CD4-positive, alpha-beta T cell treated with Interleukin-15 for 4 hours (primary cell): ENCODE results near the gene FOXRED1.
"Not testable (repeated sequence)": the region's sequence is repeated elsewhere in the genome, so short reads cannot be mapped to it uniquely, and the experiment has no call there.

Experiments
- DNase-seq: peaks from one replicate; pipeline ENCODE4 v3.0.0-alpha.2; 2020; ENCODE audit warnings: low spot score

Gene FOXRED1

DNA sequence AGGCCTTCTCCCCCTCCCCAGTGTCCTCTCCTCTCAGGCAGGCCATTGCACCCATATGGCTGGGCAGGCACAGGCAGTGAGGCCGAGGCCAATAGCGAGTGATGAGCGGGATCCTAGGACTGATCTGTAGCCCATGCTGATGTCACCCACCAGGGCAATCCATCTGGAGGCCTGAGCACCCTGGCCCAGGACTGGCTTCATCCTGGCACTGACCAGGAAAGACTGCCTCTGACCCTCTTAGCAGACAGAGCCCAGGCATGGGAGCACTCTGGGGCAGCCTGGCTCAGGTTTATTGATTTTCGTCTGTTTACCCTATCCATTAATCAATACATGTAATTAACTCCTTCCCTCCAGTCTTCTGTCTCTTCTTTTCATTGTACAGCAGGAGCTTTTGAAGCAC is 8.8 kb downstream of the FOXRED1 start:
- DNase-seq: no peak

DNA sequence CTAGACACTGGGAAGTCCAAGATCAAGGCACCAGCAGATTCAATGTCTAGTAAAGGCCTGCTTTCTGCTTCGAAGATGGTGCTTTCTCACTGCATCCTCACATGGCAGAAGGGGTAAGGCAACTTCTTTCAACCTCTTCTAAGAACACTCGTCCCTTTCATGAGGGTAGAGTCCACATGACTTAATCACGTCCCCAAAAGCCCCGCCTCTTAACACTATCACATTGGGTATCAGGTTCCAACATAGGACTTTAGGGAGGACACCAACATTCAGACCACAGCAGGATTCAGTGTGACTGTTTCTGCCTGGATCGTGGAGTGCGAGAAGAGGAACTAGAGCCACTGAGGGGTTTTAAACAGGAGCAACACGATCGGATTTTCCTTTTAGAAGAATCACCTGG is 10.2 kb downstream of the FOXRED1 start:
- no peak for DNase-seq

DNA sequence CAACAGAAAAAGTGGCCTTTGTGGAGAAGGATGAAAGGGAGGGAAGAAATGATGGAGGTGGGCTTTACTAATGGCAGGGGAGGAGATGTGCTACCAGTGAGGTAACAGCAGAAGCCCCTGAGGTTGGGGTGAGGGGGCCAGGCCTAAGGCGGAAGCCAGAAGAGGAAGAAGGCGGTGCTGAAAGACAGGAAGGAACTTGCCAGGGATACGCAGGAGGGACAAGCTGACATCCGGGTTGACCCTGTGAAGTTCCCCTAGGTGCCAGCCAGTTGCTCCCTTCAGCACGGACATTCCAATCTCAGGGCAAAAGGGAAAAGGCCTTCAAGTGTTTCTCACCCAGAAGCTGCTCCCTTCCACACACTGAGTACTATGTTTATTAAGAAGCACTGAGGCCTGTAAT is 11.6 kb downstream of the FOXRED1 start:
- DNase-seq: no peak

DNA sequence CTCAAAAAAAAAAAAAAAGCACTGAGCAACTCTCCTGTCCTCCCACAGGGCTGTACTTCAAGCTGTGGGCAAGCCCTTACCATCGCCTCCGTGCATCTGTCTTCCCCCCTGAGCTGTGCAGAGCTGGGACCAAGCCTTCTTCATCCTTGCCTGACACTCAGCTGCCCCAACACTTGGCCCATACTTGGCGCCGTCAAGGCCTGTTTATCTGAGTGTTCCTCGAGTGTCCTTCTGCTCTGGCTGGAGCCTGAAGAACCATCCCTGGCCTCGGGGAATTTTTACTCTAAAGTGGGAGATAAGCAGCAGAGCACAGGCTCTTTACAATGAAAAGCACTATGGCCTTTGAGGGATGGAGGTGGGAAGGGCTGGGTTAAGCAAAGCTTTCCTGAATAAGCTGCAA is 12.3 kb downstream of the FOXRED1 start:
- no peak for DNase-seq

DNA sequence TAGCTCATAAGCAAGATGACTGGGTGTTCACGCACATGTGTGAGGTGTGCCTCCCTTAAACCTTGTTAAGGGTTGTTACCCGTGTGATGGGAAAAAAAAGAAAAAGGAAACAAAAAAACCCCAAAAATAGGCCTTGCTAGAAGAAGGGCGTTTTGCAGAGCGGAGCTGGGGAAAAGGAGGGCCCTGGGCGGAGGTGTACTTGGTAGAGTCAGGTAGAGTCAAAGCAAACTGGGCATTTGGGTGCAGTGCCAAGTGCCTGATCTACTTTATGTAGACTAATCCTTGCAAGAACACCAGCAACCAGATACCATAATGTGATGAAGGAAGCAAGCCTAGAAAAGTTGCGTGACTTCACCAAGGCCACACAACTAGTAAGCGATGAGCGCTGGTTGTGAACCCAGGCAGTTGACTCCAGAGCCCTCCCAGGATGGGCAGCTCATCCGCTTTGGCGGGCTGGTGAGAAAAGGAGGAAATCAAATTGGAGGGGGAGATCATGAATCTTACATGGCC is 12.8 kb downstream of the FOXRED1 start:
- DNase-seq: no peak

DNA sequence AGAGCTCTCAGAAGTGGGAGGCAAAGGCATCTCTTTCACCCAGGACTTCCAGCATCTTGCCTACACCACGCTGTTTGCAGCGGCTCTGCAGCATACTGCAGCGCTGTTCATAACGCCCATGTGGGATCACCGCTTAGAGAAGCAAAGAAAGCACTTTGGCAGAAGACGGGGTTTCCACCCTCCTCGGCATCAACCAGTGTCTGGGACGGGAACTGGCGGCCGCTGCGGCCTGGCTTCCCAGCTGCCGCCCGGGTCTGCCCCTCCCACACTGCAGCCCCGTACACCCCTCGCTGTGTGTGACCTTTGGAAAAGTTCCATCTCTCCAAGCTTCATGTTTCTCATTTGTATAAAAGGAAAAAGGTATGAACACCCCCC is 13.4 kb downstream of the FOXRED1 start:
- no peak for DNase-seq

DNA sequence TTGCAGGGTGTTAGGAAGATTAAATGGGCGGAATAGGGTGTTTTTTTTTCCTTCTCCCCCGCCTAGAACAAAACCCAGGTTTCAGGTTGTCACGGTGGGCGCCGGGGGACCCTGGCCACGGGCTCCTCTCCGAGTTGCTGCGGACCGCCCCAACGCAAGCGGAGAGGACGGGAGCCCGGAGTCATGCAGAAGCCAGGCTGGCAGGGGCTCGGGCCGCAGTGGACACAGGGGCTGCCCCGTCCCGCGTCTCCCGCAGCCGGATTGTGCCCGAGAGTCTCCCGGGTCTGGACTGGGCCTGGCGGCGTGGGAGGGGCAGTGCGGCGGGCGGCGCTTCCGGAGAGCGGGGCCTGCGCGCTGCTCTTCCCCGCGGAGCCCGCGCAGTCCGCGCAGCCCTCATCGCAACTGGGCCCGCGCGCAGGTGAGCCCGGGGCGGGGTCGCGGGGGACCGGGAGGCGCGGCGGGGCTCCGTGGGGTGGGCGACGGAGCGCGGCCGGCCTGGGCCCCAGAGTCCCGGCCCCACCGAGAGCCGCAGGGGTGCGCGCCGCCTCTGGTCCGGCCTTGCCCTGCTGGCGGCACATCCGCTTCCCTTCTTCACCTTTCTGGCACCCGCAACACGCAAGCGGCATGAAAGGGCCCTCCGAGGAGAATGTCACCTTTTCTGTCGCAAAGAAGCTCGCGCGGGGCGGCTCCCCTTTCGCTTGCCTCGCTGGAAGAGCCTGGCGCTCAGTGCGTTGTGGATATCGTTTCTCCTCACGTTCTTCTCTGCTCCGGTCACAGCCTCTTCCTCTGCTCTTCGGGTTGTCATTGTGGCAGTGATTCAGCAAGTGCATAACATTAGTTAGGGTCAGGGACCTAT is 14.0 kb downstream of the FOXRED1 start, which contains the start of gene TIRAP:
TSS of gene TIRAP (plus strand) at position 358 of the 856 bp plus-strand sequence. CDS start 7,802 bp downstream, outside the sequence.
- peak; percentile 54 for DNase-seq

DNA sequence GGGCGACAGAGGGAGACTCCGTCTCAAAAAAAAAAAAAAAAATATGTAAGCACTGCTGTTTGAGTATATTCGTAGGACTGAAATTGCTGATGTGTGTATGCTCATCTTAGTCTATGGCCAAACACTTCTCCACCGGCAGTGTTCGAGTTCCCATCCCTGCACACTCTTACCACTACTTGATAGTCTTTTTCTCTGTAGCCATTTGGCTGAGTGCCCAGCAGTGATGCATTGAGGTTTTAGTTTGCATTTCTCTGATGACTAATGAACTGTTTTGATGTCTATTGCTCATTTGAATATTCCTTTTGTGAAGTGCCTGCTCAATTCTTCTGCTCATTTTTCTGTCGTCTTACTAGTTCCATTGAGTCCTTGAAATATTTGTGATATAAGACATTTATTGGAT is 15.9 kb downstream of the FOXRED1 start:
- peak; percentile 89 for DNase-seq

DNA sequence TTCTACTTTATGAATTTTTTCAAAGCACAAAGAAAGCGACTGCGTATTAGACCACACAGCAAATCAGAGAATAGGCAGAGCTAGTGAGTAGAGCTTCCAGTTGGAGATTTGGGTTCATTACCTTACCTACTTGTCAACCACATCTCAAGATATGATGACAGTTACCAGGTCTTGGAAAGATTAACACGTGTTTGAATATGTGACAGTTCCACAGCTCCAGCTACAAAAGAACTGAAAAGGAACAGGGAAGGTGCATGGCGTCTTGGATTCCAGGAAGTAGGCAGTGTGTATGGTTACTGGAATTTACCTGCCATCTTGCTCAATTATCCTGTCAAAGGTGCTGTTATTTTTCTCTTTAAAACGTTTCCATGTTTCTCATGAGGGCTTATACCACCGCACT is 19.3 kb downstream of the FOXRED1 start:
- DNase-seq: no peak

DNA sequence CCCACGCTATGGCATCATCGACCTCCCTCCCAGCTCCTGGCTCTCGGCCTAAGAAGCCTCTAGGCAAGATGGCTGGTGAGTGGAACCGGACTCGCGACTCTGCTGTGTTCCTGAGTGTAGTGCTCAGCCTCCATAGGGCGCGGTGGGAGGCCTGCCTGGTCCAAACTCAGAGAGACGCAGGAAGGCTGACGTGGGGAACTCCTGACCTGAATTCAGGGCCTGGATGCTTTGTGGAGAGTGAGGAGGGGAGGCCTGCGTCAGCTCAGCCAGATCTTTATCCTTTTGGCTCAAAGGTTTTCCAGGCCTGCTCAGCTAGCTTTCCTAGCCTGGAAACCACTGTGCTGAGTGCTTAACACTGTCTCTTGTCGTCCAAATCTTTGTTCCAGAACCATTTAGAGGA is 21.9 kb downstream of the FOXRED1 start:
- no peak for DNase-seq

DNA sequence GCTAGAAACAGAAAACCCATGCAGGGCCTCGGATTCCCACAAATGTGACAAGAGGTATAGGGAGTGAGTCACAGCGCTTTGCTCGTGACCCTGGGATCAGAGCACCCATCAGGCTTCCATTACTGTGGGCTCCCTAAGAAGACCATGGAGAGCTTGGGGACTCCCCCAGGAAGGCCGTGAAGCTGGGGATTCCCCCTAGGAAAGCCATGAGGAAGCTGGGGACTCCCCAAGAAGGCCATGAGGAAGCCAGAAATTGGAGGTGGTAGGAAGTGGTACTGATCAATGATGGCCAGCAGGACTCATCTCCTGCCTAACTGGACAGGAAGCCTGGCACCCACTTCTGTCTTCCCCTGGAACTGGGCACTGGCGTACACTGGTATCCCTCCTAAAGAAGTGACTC is 24.8 kb downstream of the FOXRED1 start:
- DNase-seq: no peak

DNA sequence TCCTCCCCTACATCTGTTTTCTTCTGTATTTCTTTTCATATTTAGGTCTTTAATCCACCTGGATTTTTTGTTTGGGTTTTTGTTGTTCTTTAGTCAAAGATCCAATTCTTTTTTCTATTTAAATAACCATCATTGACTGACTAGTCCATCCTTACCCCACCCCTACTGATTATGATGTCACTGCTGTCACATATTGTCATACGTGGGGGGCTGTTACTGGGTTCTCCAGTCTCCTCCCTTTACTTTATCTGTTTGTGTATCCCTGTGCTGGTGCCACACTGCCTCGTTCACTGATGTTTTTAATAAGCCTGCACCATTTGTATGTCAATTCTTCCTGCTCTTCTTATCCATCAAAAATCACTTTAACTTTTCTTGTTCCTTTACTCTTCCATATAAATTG is 28.1 kb downstream of the FOXRED1 start:
- DNase-seq: no peak

DNA sequence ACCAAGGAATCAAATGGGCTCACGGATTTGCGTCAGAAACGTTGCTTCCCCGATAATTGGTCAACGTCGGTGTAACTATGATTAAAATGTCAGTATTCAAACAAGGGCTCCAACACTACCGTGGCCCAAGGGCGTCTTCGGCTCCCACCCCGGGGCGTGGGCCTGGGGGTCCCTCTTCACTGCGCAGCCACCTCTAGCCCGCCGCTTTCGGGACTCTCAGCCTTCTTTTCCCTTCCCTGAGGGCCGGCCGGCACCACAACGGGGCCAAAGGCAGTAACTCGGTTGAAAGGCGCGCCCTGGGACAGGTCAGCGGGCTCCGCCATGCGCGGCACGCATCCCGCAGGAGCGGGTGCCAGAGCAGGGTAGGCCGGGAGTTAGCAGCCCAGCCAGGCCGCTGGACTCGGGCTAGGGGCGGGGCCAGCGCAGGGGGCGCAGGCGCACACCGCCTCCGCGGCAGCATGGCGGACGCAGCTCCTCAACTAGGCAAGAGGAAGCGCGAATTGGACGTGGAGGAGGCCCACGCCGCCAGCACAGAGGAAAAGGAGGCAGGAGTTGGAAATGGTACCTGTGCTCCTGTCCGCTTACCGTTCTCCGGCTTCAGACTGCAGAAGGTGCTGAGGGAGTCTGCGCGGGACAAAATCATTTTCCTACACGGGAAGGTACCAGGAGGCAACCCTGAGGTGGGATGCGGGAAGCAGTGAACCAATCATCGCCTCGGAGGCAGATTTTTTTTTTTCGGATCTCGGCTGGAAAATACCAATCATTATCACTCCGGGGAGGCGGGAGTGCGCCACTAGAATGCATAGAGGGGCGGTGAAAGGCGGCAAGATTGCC is 34.9 kb downstream of the FOXRED1 start, which contains the start of gene DCPS:
TSS of gene DCPS (plus strand) at position 438 of the 834 bp plus-strand sequence. CDS start at position 459, 21 bp downstream.
- peak; percentile 86 for DNase-seq

DNA sequence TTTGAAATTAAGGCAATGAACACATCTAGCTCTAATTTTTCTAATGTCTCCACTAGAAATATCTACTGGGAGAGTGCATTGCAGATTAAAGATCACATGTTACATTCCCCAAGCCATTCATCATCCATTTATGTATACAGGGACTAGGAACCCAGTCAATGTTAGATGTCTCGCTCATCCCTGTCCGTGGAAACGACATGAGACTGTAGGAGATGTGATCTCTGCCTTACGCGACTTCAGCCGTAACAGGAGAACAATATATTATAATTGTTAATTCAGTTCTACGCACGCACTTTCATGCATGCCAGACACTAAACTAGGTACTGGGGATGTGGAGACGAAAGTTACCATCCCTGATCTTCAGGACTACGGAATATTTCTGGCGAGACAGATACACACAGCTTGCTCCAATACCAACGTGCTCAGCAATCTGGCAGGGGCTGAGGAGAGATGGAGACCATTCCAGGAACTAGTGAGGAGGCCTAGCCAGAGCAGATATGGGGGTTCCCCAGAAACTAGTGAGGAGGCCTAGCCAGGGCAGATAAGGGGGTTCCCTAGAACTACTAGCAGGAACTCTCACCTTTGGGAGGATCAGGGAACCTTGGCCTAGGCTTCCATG is 35.6 kb downstream of the FOXRED1 start:
- no peak for DNase-seq

DNA sequence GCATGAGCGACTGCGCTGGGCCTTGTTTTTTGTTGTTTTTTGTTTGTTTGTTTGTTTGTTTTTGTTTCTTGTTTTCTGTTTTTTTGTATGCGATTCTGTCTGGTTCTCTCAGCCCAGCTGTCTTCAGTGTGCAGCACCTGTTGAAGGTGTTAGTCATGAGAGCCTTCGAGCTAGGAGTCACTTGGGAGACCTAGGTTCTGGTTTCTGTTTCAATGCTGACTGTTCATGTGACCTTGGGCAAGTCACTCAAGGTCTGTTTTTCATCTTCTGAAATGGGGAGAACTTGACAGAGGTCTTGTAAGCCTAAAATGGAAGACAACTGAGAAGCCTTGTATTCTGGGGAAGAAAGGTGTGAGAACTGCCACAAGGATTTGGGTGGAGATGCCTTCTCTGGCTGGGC is 36.7 kb downstream of the FOXRED1 start:
- no peak for DNase-seq

DNA sequence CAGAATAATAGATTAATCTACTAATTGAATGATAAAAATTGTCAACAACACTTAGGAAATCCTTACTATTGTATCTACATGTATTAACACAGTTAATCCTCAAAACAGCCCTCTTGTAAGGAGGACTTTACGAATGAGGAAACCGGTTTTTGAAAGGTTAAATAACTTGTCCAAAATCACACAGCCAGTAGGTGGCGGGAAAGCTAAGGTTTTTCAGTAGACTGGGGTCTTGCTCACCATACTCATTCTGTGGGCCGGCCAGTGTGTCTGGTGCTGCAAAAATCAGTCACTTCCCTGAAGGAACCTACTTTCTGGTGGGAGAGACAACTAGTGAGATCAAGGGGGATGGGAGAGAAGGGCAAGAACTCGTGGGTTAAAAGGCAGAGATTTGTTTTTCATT is 38.8 kb downstream of the FOXRED1 start:
- no peak for DNase-seq

DNA sequence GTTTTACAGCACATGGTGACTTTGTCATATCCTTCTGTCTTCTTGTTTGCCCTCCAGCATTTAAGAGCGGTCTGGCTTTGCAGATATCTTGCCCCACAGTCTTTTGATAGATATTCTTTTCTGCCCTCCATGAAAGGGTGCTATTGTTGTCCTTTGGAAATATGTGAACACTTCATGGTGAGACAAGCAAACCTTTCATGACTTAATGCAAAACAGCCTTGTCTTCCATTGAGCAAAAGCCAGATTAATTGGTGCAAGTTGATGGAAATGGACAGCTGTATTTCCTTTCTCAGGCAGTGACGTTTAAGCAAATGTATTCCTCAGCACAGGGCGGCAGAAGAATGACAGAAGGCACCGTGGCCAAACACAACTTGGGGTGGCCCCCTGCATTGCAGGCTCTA is 39.3 kb downstream of the FOXRED1 start:
- DNase-seq: no peak

DNA sequence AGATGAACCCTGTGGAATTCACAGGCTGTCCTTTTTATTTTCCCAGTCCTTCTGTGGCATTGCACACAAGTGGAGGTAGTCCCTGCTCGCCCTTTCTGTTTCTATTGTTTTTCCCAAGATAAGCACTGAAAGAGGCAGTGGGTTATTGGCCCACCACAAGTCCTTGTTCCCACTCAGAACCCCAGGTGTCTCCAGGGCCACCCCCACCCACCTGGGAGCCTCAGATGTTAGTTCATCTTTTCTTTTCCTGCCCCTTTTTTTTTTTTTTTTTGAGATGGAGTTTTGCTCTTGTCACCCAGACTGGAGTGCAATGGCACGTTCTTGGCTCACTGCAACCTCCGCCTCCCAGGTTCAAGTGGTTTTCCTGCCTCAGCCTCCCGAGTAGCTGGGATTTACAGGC is 39.8 kb downstream of the FOXRED1 start:
- DNase-seq: not testable (repeated sequence)

DNA sequence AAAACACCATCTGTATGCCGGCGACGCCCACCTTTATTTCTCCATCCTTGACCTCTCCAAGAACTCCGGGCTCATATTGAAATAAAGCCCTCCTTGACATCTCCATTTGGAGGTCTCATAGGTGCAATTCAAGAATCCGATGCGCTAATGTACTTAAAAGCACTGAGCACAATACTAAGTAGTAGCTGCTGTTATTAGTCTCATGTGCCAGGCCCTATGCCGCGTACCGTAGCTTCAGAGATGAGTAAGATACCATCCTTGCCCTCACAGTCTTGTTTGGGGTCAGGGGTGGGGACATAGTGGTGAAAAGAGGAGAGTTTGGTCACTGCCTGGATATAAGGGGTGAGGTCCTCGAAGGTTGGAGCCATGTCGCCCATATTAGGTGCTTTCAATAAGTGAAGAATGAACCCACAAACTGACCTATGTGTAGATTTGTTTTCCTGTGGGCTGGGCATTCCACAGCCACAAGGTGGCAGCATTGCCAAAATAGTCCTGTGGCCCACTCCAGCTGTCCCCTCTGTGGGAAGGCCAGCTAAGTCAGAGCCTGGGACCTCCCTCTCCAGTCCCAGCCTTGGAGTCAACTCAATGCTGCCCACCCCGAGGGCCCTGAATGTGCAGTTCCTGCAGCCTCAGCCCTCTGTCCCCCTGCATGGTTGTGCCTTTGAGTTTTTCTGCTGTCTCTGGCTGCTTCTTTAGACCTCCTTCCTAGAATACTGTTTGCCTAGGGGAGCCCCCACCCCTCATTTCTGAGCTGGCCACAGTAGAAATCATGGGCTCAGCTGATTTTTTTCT is 41.4 kb downstream of the FOXRED1 start:
- peak; percentile 64 for DNase-seq

DNA sequence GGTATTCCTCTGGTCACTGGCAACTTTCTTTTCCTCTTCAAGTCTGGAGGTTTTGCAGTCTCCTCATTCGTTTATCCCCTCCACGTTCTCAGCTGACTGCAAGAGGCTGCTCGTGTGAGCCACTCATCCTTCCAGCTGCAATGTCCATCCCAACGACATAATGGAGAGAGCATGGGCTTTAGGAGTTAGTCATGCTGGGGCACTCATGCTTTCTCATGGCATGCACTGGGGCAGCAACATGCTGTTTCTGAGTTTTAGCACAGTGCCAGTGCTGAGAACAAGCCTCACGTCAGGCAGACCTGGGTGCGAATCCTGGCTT is 42.0 kb downstream of the FOXRED1 start:
- no peak for DNase-seq

DNA sequence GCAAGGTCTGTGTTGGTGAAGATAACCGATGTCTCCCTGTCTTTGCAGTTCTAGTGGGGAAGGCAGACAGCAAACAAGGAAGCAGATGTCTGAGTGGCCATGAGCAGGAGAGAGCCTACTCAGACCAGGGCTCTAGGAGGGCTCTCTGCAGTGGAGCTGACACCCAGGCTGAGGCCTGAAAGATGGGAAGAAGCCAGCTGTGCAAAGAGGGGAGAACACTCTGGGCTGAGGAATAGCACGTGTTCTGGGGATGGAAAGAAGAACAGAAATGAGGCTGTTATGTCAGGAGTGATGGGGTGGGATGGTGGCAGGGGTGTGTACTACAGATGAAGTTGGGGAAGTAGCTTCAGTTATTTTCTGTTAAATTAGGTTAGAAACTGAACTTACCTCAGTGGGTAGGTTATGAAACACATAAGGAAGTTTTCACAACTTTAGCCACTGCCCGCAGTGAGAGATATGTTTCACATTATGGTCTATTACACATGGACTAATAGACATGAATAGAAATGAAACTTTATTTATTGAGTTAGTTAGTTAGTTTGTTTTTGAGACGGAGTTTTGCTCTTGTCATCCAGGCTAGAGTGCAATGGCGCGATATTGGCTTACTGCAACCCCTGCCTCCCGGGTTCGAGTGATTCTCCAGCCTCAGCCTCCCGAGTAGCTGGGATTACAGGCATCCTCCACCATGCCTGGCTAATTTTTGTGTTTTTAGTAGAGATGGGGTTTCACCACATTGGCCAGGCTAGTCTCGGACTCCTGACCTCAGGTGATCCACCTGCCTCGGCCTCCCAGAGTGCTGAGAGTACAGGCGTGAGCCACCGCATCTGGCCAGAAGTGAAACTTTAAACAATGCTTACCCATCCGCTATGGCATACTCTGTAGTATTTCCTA is 42.7 kb downstream of the FOXRED1 start:
- no peak for DNase-seq
